Measurements from ENCODE around the gene RBM10. TPM values are rescaled to one million over a fixed set of nuclear protein-coding genes. Genes with fewer than 3 reads are reported as not detected.

RBM10 gene
- total RNA-seq, 1 donor from 2014 or later = 27.8 TPM

GRCh38 chrX:47158781-47159180 is 13.8 kb downstream of the RBM10 start:
- Histone ChIP-seq H3K36me3 (peaks cover 14% of the 10 kb centered on the region), H3K27me3 (ENCODE audit: low read depth) (no peaks in the 10 kb centered on the region), H3K4me3 (no peak overlapping the region), H3K9me3 (replicated peaks) (no peaks in the 10 kb centered on the region), H3K4me1 (no peaks in the 10 kb centered on the region), H3K27ac (replicated peaks) (no peak overlapping the region)
- no peak for DNase-seq
- no peak for TF ChIP-seq CTCF (IDR thresholded peaks at IDR 0.05; ENCODE audit: borderline replicate concordance)
- intact Hi-C loops (cut with micrococcal nuclease) = no loop called here

GRCh38 chrX:47160781-47161180 is 15.8 kb downstream of the RBM10 start:
- Histone ChIP-seq H3K9me3 (replicated peaks) (no peaks in the 10 kb centered on the region), H3K27me3 (ENCODE audit: low read depth) (no peaks in the 10 kb centered on the region), H3K4me3 (no peak overlapping the region), H3K27ac (replicated peaks) (no peak overlapping the region), H3K36me3 (peaks cover 6% of the 10 kb centered on the region), H3K4me1 (no peaks in the 10 kb centered on the region)
- intact Hi-C loops (cut with micrococcal nuclease) = no loop called here
- TF ChIP-seq CTCF (IDR thresholded peaks at IDR 0.05; ENCODE audit: borderline replicate concordance) = no peak
- DNase-seq = no peak

- H3K27me3 ChIP-seq (ENCODE audit: low read depth) = no peaks in the 10 kb centered on the region
- H3K27ac ChIP-seq (replicated peaks) = no peak overlapping the region
- DNase-seq = no peak
- no peak overlapping the region for H3K4me3 ChIP-seq
- no peaks in the 10 kb centered on the region for H3K36me3 ChIP-seq
- no peak for TF ChIP-seq CTCF (IDR thresholded peaks at IDR 0.05; ENCODE audit: borderline replicate concordance)
- no peaks in the 10 kb centered on the region for H3K4me1 ChIP-seq
- no peaks in the 10 kb centered on the region for H3K9me3 ChIP-seq (replicated peaks)
- intact Hi-C loops (cut with micrococcal nuclease) = no loop called here
Observed at GRCh38 chrX:47162927-47163583, 18.0 kb downstream of the RBM10 start.

GRCh38 chrX:47164420-47164819 is 19.4 kb downstream of the RBM10 start:
- TF ChIP-seq CTCF (IDR thresholded peaks at IDR 0.05; ENCODE audit: borderline replicate concordance) = no peak
- Histone ChIP-seq H3K4me3 (no peak overlapping the region), H3K27me3 (ENCODE audit: low read depth) (no peaks in the 10 kb centered on the region), H3K36me3 (no peaks in the 10 kb centered on the region), H3K9me3 (replicated peaks) (no peaks in the 10 kb centered on the region), H3K27ac (replicated peaks) (no peak overlapping the region), H3K4me1 (no peaks in the 10 kb centered on the region)
- DNase-seq = no peak
- intact Hi-C loops (cut with micrococcal nuclease) = no loop called here

- Histone ChIP-seq H3K27ac (replicated peaks) (no peak overlapping the region), H3K9me3 (replicated peaks) (no peaks in the 10 kb centered on the region), H3K36me3 (no peaks in the 10 kb centered on the region), H3K27me3 (ENCODE audit: low read depth) (no peaks in the 10 kb centered on the region), H3K4me1 (peaks cover 10% of the 10 kb centered on the region), H3K4me3 (no peak overlapping the region)
- no peak for TF ChIP-seq CTCF (IDR thresholded peaks at IDR 0.05; ENCODE audit: borderline replicate concordance)
- intact Hi-C loops (cut with micrococcal nuclease) = no loop called here
- DNase-seq = no peak
Observed at GRCh38 chrX:47166126-47166525, 21.1 kb downstream of the RBM10 start.
